Body of pancreas (tissue), 4 donors: ENCODE results near the gene UBE2L6.

Experiments used
- POLR2A ChIP-seq, 3 donors: fragments of 450-650 bp; IDR thresholded peaks; one replicate each; pipeline ENCODE4 v1.6.1; 2016; ENCODE audit warnings: antibody characterized with exemption in 3 of 3, mild to moderate bottlenecking in 2 of 3
- TF ChIP-seq, protein P1 (sequence below), 7 experiments: fragments of 450-650 bp in 4 of 7; fragments of 200-600 bp in 3 of 7; sonication (generic) in 3 of 7; IDR thresholded peaks; one replicate each; pipeline ENCODE4 v1.5.1; 2016 to 2019; ENCODE audit warnings: antibody characterized with exemption in 7 of 7

DNA sequence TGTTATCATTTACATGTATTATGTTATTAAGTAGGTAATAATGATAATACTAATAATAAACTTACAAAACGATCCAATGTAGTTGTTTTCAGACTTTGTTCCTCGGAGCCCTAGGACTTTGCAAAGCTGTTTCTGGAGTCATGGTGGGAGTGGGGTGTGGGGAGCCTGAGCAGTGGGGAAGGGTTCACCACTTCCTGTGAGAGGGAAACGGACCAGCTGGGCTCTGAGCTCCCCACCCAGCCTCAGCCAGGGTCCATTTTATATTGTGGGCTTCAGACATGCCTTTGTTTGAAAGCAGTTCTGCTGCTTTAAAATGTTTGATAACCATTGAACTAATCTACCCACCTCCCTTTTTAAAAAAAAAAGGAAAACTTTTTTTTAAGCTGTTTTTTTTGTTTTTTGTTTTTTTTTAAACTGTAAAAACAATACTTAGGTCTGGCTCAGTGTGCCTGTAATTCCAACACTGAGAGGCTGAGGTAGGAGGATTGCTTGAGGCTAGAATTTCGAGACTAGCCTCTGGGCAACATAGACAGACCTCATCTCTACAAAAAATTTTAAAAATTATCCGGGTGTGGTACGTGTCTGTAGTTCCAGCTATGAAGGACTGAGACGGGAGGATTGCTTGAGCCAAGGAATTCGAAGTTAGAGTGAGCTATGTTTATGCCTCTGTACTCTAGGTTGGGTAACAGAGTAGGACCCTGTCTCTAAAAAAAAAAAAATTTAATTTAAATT, 37.0 kb upstream of the UBE2L6 start:
- TF ChIP-seq POLR2A (IDR thresholded peaks at IDR 0.05) = no peak
- TF ChIP-seq, protein P1, sequence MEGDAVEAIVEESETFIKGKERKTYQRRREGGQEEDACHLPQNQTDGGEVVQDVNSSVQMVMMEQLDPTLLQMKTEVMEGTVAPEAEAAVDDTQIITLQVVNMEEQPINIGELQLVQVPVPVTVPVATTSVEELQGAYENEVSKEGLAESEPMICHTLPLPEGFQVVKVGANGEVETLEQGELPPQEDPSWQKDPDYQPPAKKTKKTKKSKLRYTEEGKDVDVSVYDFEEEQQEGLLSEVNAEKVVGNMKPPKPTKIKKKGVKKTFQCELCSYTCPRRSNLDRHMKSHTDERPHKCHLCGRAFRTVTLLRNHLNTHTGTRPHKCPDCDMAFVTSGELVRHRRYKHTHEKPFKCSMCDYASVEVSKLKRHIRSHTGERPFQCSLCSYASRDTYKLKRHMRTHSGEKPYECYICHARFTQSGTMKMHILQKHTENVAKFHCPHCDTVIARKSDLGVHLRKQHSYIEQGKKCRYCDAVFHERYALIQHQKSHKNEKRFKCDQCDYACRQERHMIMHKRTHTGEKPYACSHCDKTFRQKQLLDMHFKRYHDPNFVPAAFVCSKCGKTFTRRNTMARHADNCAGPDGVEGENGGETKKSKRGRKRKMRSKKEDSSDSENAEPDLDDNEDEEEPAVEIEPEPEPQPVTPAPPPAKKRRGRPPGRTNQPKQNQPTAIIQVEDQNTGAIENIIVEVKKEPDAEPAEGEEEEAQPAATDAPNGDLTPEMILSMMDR (IDR thresholded peaks at IDR 0.05) = no peak
